NB4 (cell line): ENCODE results near the gene OBSL1.

Experiments
- CTCF ChIP-seq: IDR thresholded peaks from one replicate; pipeline ENCODE4 v1.5.1; 2012; ENCODE audit warnings: low read depth, low read length
- POLR2A ChIP-seq: IDR thresholded peaks from 2 replicates; pipeline ENCODE4 v1.6.1; 2011; ENCODE audit warnings: mild to moderate bottlenecking; ENCODE audit not compliant: insufficient read length; ENCODE audit errors: extremely low read depth

- no peak for TF ChIP-seq CTCF
- TF ChIP-seq POLR2A, result no peak
These were observed 25.4 kb downstream of the OBSL1 start for GRCh38 chr2:219545943-219546352.
